H1 (cell line): ENCODE measurements around the gene SEPTIN2.

ENCODE experiments used
- CTCF ChIP-seq, 3 experiments: IDR thresholded peaks; 1 replicate in 2 of 3; 2 replicates in 1 of 3; pipeline versions ENCODE4 v1.5.1 to v1.6.1; 2011; ENCODE audit warnings: low read length in 3 of 3, mild to moderate bottlenecking in 3 of 3, inconsistent platforms in 2 of 3, low read depth in 1 of 3, moderate library complexity in 1 of 3; ENCODE audit not compliant: insufficient read depth in 1 of 3; ENCODE audit errors: control extremely low read depth in 1 of 3
- NRF1 ChIP-seq: IDR thresholded peaks from 2 replicates; pipeline ENCODE4 v1.6.1; 2011; ENCODE audit warnings: mild to moderate bottlenecking, low read depth, low read length, improper control_type of control experiment
- POLR2A ChIP-seq, 2 experiments: IDR thresholded peaks; 1 replicate in 1 of 2; 2 replicates in 1 of 2; pipeline ENCODE4 v1.6.1; 2011; ENCODE audit warnings: low read depth in 2 of 2, low read length in 2 of 2, mild to moderate bottlenecking in 2 of 2; ENCODE audit errors: control extremely low read depth in 1 of 2

- no peak for TF ChIP-seq CTCF (IDR thresholded peaks at IDR 0.05; ENCODE audit: control extremely low read depth in 1 of 3, insufficient read depth in 1 of 3, low read depth in 1 of 3, low read length in 3 of 3)
- no peak for TF ChIP-seq POLR2A (IDR thresholded peaks at IDR 0.05; ENCODE audit: control extremely low read depth in 1 of 2, low read depth in 2 of 2, low read length in 2 of 2)
- no peak for TF ChIP-seq NRF1
Measured at GRCh38 chr2:241358470-241358869, 42.7 kb downstream of the SEPTIN2 start.
